A549 (cell line): ENCODE results near the gene AMPH. TPM values are rescaled to one million over a fixed set of nuclear protein-coding genes. Genes with fewer than 3 reads are reported as not detected.
"Not testable (repeated sequence)": the region's sequence is repeated elsewhere in the genome, so short reads cannot be mapped to it uniquely, and the experiment has no call there.

Experiments used
- ATAC-seq, 2 experiments: fragments of 200-7000 bp in 1 of 2; fragments of >200 bp in 1 of 2; cut with Nextera tagmentation in 1 of 2; cut with Tn5 transposase in 1 of 2; 3 replicates each; pipeline versions ENCODE4 v1.8.0 to v1.9.1; 2018 to 2020; ENCODE audit warnings: mild to moderate bottlenecking in 1 of 2, moderate library complexity in 1 of 2
- CTCF ChIA-PET: fragments of 300-600 bp; sonication (Branson Sonifier 250); formaldehyde crosslinking; extraction: SDS; loops from one replicate; lab custom pipeline; 2021; ENCODE audit warnings: antibody characterized with exemption, inconsistent platforms; lab: Yijun Ruan, JAX
- POLR2A ChIA-PET: fragments of 350-600 bp; formaldehyde crosslinking; extraction: SDS; loops from one replicate; lab custom pipeline; 2021; ENCODE audit warnings: antibody characterized with exemption, inconsistent platforms; lab: Yijun Ruan, JAX
- DNase-seq, 2 experiments: peaks; one replicate each; pipeline versions ENCODE4 v3.0.0 to v3.0.0-alpha.2; 2011 to 2016; ENCODE audit warnings: low read depth in 1 of 2, low spot score in 1 of 2
- FAIRE-seq: peaks from 2 replicates; lab custom pipeline; 2011; peaks lifted over from hg19 to GRCh38; lab: Jason Lieb, UNC
- H3K27ac ChIP-seq, 2 experiments: fragments of >200 bp; sonication (Bioruptor Twin); formaldehyde crosslinking; 3 replicates each; pipeline ENCODE4 v1.5.1; 2016 to 2017
- H3K4me1 ChIP-seq: fragments of >200 bp; sonication (Bioruptor Twin); formaldehyde crosslinking; 3 replicates; pipeline ENCODE4 v1.6.1; 2016
- H3K4me2 ChIP-seq: fragments of >200 bp; sonication (Bioruptor Twin); formaldehyde crosslinking; 3 replicates; pipeline ENCODE4 v1.6.1; 2016
- H3K4me3 ChIP-seq: fragments of >200 bp; sonication (Bioruptor Twin); formaldehyde crosslinking; 3 replicates; pipeline ENCODE4 v1.5.1; 2016
- H3K9me3 ChIP-seq: fragments of >200 bp; sonication (Bioruptor Twin); formaldehyde crosslinking; 3 replicates; pipeline ENCODE4 v1.6.1; 2016
- CBX8 ChIP-seq: fragments of 200-600 bp; sonication (generic); IDR thresholded peaks from 2 replicates; pipeline ENCODE4 v1.6.1; 2016
- CEBPB ChIP-seq, 2 experiments: fragments of >200 bp in 1 of 2; sonication (Bioruptor Twin) in 1 of 2; formaldehyde crosslinking in 1 of 2; IDR thresholded peaks; 2 replicates each; pipeline ENCODE4 v1.6.1; 2012 to 2016
- CTCF ChIP-seq: fragments of >200 bp; sonication (Bioruptor Twin); formaldehyde crosslinking; IDR thresholded peaks from 3 replicates; pipeline ENCODE4 v1.5.1; 2016
- EHF ChIP-seq: fragments of 250-450 bp; sonication (Bioruptor Pico); IDR thresholded peaks from 2 replicates; pipeline ENCODE4 v1.5.0; 2020; ENCODE audit warnings: mild to moderate bottlenecking
- EP300 ChIP-seq, 2 experiments: fragments of >200 bp; sonication (Bioruptor Twin); formaldehyde crosslinking; IDR thresholded peaks; 2 replicates in 1 of 2; 3 replicates in 1 of 2; pipeline ENCODE4 v1.6.1; 2016 to 2017
- ESRRA ChIP-seq: fragments of 150-350 bp; IDR thresholded peaks from 2 replicates; pipeline ENCODE4 v1.6.1; 2014; ENCODE audit warnings: mild to moderate bottlenecking, low read length, borderline replicate concordance
- FOSL2 ChIP-seq, 2 experiments: fragments of 450-650 bp in 1 of 2; fragments of >200 bp in 1 of 2; sonication (Bioruptor Twin) in 1 of 2; formaldehyde crosslinking; IDR thresholded peaks; 2 replicates each; pipeline versions ENCODE4 v1.5.0 to v1.6.1; 2016 to 2020; ENCODE audit warnings: mild to moderate bottlenecking in 1 of 2, moderate library complexity in 1 of 2
- FOXS1 ChIP-seq: fragments of 250-450 bp; sonication (Bioruptor Pico); IDR thresholded peaks from 2 replicates; pipeline ENCODE4 v1.5.0; 2020; ENCODE audit warnings: mild to moderate bottlenecking, moderate library complexity
- HES2 ChIP-seq: fragments of >200 bp; sonication (Bioruptor Twin); formaldehyde crosslinking; IDR thresholded peaks from 2 replicates; pipeline ENCODE4 v1.6.1; 2016
- HOXB5 ChIP-seq: fragments of 250-450 bp; sonication (Bioruptor Pico); IDR thresholded peaks from 2 replicates; pipeline ENCODE4 v1.5.0; 2020; ENCODE audit warnings: mild to moderate bottlenecking, moderate library complexity
- JUNB ChIP-seq: fragments of >200 bp; sonication (Bioruptor Twin); formaldehyde crosslinking; IDR thresholded peaks from 2 replicates; pipeline ENCODE4 v1.6.1; 2016
- KDM1A ChIP-seq: fragments of 200-600 bp; sonication (generic); IDR thresholded peaks from 2 replicates; pipeline ENCODE4 v1.6.1; 2016; ENCODE audit warnings: low read depth, mild to moderate bottlenecking
- MAFK ChIP-seq: fragments of 450-650 bp; IDR thresholded peaks from 2 replicates; pipeline ENCODE4 v1.6.1; 2014; ENCODE audit not compliant: partially characterized antibody
- MAZ ChIP-seq: fragments of 150-350 bp; IDR thresholded peaks from 2 replicates; pipeline ENCODE4 v1.6.1; 2014; ENCODE audit warnings: antibody characterized with exemption, low read depth, low read length, borderline replicate concordance
- RAD21 ChIP-seq, 2 experiments: fragments of >200 bp in 1 of 2; sonication (Bioruptor Twin) in 1 of 2; formaldehyde crosslinking in 1 of 2; IDR thresholded peaks in 1 of 2; conservative IDR thresholded peaks in 1 of 2; 2 replicates in 1 of 2; 3 replicates in 1 of 2; pipeline ENCODE4 v1.6.1; 2012 to 2018; ENCODE audit warnings: inconsistent platforms in 1 of 2
- SREBF2 ChIP-seq: fragments of 450-650 bp; IDR thresholded peaks from 2 replicates; pipeline ENCODE4 v1.6.1; 2014; ENCODE audit warnings: mild to moderate bottlenecking, moderate library complexity
- ZSCAN20 ChIP-seq: fragments of 250-450 bp; sonication (Bioruptor Pico); IDR thresholded peaks from 2 replicates; pipeline ENCODE4 v1.8.0; 2022; ENCODE audit warnings: mild to moderate bottlenecking, moderate library complexity
- WGBS: methylation state at CpG from one replicate; pipeline ENCODE4 v1.1.6; 2017; ENCODE audit errors: missing lambda C conversion rate; 5-methylcytosine and 5-hydroxymethylcytosine counted together
- polyA plus RNA-seq, 4 experiments: library from polyadenylated mRNA; depleted of rRNA in 3 of 4; stranded (reverse); fragments of >200 nt; fragmentation: RNase III in 1 of 4; extraction: RNeasy Plus Mini Kit Qiagen cat#74134 plus additional on column Dnase treatment in 1 of 4; gene quantifications; 2 replicates in 3 of 4; 3 replicates in 1 of 4; pipeline ENCODE4 v1.2.3, GENCODE V29; 2011 to 2017
- TF ChIP-seq, protein P1 (sequence below): IDR thresholded peaks from 2 replicates; pipeline ENCODE4 v1.6.1; 2012
- TF ChIP-seq, protein P2 (sequence below): fragments of 250-450 bp; sonication (Bioruptor Pico); IDR thresholded peaks from 2 replicates; pipeline ENCODE4 v1.5.0; 2020; ENCODE audit warnings: low read depth, mild to moderate bottlenecking, moderate library complexity

The AMPH gene
- polyA plus RNA-seq, 2 of the 4 experiments (the other 2 are of a cell fraction): 0.26 TPM; not detected in 1

DNA sequence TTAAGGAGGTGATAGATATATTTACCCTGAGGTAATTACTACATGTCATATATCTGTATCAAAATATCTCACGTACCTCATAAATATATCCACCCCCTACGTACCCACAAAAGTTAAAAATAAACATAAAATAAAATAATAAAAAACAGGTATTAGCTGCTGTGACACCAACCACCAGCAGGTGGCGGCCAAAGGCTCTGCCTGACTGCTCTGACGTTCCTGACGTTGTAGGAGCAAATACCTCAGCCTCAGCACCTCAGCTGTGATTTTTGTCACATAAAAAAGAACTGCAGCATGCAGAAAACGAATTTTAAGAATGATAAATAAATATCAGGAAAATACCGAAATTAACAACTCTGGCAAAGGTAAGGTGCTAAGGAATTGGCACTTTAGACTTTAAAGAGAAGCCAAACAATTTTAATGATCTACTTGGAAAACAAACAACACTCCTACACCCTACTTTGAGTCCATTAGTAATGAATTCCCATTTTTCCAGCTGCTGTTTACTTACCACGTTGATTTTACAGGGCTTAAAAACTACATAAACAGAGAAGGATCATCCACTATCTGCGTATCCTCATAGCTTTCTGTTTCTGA, 232.3 kb downstream of the AMPH start (continued):
- TF ChIP-seq CTCF: peak; percentile 90
- TF ChIP-seq, all 56 proteins: peak for 3

DNA sequence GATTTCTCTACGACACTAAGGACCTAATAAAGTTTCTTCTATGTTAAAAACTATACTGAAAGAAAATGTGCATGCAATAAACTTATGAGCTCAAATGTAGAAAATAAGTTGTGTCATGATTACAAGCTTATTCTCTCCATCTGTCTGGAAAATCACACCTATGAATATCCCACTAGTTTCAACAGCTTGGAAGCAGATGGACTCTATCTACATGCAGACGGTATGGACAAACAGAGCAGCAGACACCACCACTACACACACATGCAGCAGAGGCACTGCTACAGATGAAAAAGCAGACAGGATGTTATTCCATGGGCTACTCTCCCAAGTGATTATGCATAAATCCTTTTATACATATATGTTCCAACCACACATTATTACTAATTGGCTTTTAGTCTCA, 234.3 kb downstream of the AMPH start:
- Histone ChIP-seq H3K4me3 (no peak overlapping the region), H3K9me3 (no peaks in the 10 kb centered on the region; the same call in 2 of the 3 replicates), H3K4me2 (no peak overlapping the region), H3K4me1 (no peaks in the 10 kb centered on the region), H3K27ac (no peak overlapping the region)
- ChIA-PET CTCF (interaction anchor here (0.7 kb wide), 1 partner anchor 30 kb away, joined by 3 read pairs; no protein-coding TSS in a partner anchor), POLR2A (no interaction called here)
- WGBS: 22% methylated on average over 2 of the region's 2 CpGs
- no peak for TF ChIP-seq EHF
- no peak for TF ChIP-seq RAD21 (conservative IDR thresholded peaks at IDR 0.05 in 1 of 2, IDR thresholded peaks at IDR 0.05 in 1 of 2)
- no peak for TF ChIP-seq HOXB5 (CRISPR knock-in tag)
- TF ChIP-seq MAFK: no peak
- TF ChIP-seq CEBPB (IDR thresholded peaks at IDR 0.05): no peak
- TF ChIP-seq ESRRA: no peak
- no peak for TF ChIP-seq FOXS1 (CRISPR knock-in tag)
- TF ChIP-seq ZSCAN20 (CRISPR knock-in tag): no peak
- TF ChIP-seq KDM1A: no peak
- TF ChIP-seq, protein P1, sequence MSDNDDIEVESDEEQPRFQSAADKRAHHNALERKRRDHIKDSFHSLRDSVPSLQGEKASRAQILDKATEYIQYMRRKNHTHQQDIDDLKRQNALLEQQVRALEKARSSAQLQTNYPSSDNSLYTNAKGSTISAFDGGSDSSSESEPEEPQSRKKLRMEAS: no peak
- no peak for TF ChIP-seq HES2
- TF ChIP-seq, protein P2, sequence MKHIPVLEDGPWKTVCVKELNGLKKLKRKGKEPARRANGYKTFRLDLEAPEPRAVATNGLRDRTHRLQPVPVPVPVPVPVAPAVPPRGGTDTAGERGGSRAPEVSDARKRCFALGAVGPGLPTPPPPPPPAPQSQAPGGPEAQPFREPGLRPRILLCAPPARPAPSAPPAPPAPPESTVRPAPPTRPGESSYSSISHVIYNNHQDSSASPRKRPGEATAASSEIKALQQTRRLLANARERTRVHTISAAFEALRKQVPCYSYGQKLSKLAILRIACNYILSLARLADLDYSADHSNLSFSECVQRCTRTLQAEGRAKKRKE (CRISPR knock-in tag): no peak
- TF ChIP-seq JUNB: no peak
- no peak for TF ChIP-seq EP300 (IDR thresholded peaks at IDR 0.05)
- no peak for TF ChIP-seq FOSL2 (IDR thresholded peaks at IDR 0.05)
- no peak for TF ChIP-seq FOSL2 (CRISPR knock-in tag; IDR thresholded peaks at IDR 0.05)
- no peak for TF ChIP-seq SREBF2
- TF ChIP-seq CBX8: no peak
- no peak for TF ChIP-seq MAZ
- FAIRE-seq: no peak
- DNase-seq: no peak
- no peak for ATAC-seq

DNA sequence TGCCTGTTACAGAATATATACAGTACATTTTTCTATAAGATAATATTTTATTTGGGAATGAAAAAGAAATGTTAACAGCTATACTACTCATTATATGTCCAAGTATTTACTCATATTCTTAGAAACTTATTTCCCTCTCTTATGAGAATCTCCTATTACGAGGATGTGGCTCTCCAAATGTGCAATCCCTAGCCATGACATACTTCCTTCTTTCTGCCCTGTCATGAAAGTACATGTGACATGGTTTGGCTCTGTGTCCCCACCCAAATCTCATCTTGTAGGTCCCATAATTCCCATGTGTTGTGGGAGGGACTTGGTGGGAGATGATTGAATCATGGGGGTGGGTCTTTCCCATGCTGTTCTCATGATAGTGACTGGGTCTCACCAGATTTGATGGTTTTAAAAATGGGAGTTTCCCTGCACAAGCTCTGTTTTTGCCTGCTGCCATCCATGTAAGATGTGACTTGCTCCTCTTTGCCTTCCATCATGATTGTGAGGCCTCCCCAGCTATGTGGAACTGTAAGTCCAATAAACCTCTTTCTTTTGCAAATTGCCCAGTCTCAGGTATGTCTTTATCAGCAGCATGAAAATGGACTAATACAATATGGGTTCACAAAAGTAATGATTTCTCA, 235.1 kb downstream of the AMPH start:
- H3K27ac ChIP-seq, H3K4me2 ChIP-seq, H3K4me1 ChIP-seq, FAIRE-seq, H3K4me3 ChIP-seq, ATAC-seq, POLR2A ChIA-PET, DNase-seq, H3K9me3 ChIP-seq: not testable (repeated sequence)
- CTCF ChIA-PET: interaction anchor here (0.7 kb wide), 1 partner anchor 30 kb away, joined by 3 read pairs; no protein-coding TSS in a partner anchor
- 27% methylated on average over 1 of the region's 1 CpG for WGBS
